ENCODE results near the gene CEP112.

GRCh38 chr17:65931246-65932149 lies 260.4 kb downstream of the CEP112 start:
- TF ChIP-seq CTCF (IDR thresholded peaks at IDR 0.05; ENCODE audit: insufficient read depth, low read depth, low read length) = no peak
- TF ChIP-seq EZH2 (IDR thresholded peaks at IDR 0.05; ENCODE audit: insufficient read depth, low read length) = no peak

Measured in astrocyte (in vitro differentiated cells and primary cell).